Measurements from ENCODE around the gene PALD1.

- TF ChIP-seq POLR2A (IDR thresholded peaks at IDR 0.05; ENCODE audit: low read length) = no peak
- TF ChIP-seq GATA1 (IDR thresholded peaks at IDR 0.05; ENCODE audit: low read depth, low read length) = no peak
These were observed 20.1 kb upstream of the PALD1 start for GRCh38 chr10:70458329-70459060.

Data from erythroblast (primary cell).